ENCODE measurements around the gene TLCD4. TPM values are rescaled to one million over a fixed set of nuclear protein-coding genes. Genes with fewer than 3 reads are reported as not detected.

TLCD4 gene
- total and polyA plus RNA-seq, 2 of the 8 experiments (the other 6 are each of a cell fraction or from before 2014, with no cell fraction given) = 0.79 to 4.2 TPM

DNA sequence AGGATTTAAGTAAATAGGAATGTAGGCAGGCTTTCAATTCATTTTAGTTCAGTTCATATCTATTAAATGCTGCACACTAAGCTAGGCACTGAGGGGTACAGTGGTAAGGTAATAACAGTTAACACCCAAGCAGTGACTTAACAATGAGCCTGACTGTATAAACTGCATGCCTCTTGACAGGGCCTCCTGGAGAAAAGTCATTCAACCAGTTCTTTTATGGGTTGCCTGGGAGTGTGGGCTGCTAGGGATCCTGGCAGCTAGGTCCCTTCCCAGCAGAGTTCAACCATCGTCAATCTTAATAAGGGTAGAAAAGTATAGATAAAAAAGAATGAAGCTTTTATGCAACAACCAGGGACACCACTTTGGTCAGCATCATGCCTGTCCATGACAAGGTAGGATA lies 36.3 kb upstream of the TLCD4 start:
- Histone ChIP-seq H3K79me1 (ENCODE audit: low read depth, low read length) (no peaks in the 10 kb centered on the region), H3K4ac (replicated peaks; ENCODE audit: insufficient read length, low read depth, low read length) (no peak overlapping the region), H4K5ac (ENCODE audit: insufficient read length, low read depth, low read length) (no peak overlapping the region), H3K27me3 (replicated peaks in 1 of 4; ENCODE audit: control insufficient read depth in 3 of 4, extremely low read depth in 1 of 4, insufficient read depth in 3 of 4, low read length in 3 of 4) (no peaks in the 10 kb centered on the region), H3K4me3 (ENCODE audit: extremely low read depth in 1 of 4, insufficient read depth in 2 of 4, low read depth in 3 of 4, low read length in 4 of 4) (no peak overlapping the region), H3K14ac (ENCODE audit: insufficient read length) (no peak overlapping the region), H3K36me3 (ENCODE audit: control insufficient read depth in 2 of 4, insufficient read depth in 4 of 4, low read length in 3 of 4) (no peaks in the 10 kb centered on the region), H2BK20ac (ENCODE audit: low read length) (no peak overlapping the region), H4K20me1 (replicated peaks in 1 of 2; ENCODE audit: control insufficient read depth in 1 of 2, insufficient read depth in 2 of 2, low read length in 2 of 2) (no peaks in the 10 kb centered on the region), H3K4me2 (ENCODE audit: insufficient read depth in 1 of 2, low read depth in 2 of 2, low read length in 2 of 2) (no peak overlapping the region), H3K4me1 (replicated peaks in 1 of 4; ENCODE audit: control insufficient read depth in 3 of 4, insufficient read depth in 4 of 4, low read length in 3 of 4) (peaks cover 3 to 13% (median 8%) of the 10 kb centered on the region in 4 experiments; a peak in 6 of 7 replicates), H2BK120ac (replicated peaks; ENCODE audit: low read depth, low read length) (no peak overlapping the region), H4K91ac (replicated peaks; ENCODE audit: insufficient read length, low read length) (no peak overlapping the region), H2AFZ (ENCODE audit: low read length) (no peak overlapping the region), H2BK12ac (ENCODE audit: low read depth, low read length) (no peak overlapping the region), H3K9ac (replicated peaks in 1 of 4; ENCODE audit: extremely low read depth in 1 of 4, low read depth in 3 of 4, low read length in 3 of 4) (no peak overlapping the region), H3K23me2 (ENCODE audit: low read depth, low read length) (no peaks in the 10 kb centered on the region; the same call in 1 of the 2 replicates), H2BK15ac (ENCODE audit: low read length) (no peak overlapping the region), H2AK5ac (ENCODE audit: low read depth, low read length) (no peak overlapping the region), H3K9me3 (ENCODE audit: insufficient read depth in 2 of 2, low read depth in 1 of 2, low read length in 1 of 2) (no peaks in the 10 kb centered on the region), H4K8ac (ENCODE audit: extremely low read depth, insufficient read depth, low read length) (no peak overlapping the region), H3K79me2 (ENCODE audit: control insufficient read depth in 1 of 2, insufficient read depth in 2 of 2, low read length in 2 of 2) (no peaks in the 10 kb centered on the region), H3K18ac (ENCODE audit: extremely low read depth, low read length) (no peak overlapping the region), H3K27ac (ENCODE audit: low read depth, low read length) (no peak overlapping the region), H3K23ac (ENCODE audit: insufficient read length) (no peak overlapping the region), H3K56ac (replicated peaks; ENCODE audit: insufficient read length, low read depth, low read length) (no peak overlapping the region), H2BK5ac (ENCODE audit: low read depth, low read length) (no peak overlapping the region)
- no peak for DNase-seq (ENCODE audit: low read depth in 1 of 2, low spot score in 2 of 2)
- FAIRE-seq = no peak
- ChIA-PET CTCF (ENCODE audit: partially characterized antibody) (interaction anchor here (0.8 to 3.0 kb wide), 4 partner anchors 22 to 226 kb away, joined by 3 to 9 read pairs (median 6); partner anchors contain the start of gene RWDD3), POLR2A (ENCODE audit: partially characterized antibody) (no interaction called here)
- 89% methylated on average over 1 of the region's 1 CpG; no CpG with 5 or more reads in 1 of the 2 experiments for WGBS, 2 experiments (ENCODE audit: extremely low coverage in 1 of 2, insufficient coverage in 1 of 2, insufficient read length in 1 of 2, insufficient replicate concordance in 2 of 2, low coverage in 1 of 2, low lambda C conversion rate in 2 of 2, missing lambda C conversion rate in 1 of 2)
- TF ChIP-seq RBBP5 (IDR thresholded peaks at IDR 0.05; ENCODE audit: borderline replicate concordance, low read depth, low read length) = no peak
- TF ChIP-seq, protein P1, sequence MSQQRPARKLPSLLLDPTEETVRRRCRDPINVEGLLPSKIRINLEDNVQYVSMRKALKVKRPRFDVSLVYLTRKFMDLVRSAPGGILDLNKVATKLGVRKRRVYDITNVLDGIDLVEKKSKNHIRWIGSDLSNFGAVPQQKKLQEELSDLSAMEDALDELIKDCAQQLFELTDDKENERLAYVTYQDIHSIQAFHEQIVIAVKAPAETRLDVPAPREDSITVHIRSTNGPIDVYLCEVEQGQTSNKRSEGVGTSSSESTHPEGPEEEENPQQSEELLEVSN (IDR thresholded peaks at IDR 0.05) = no peak
- no peak for TF ChIP-seq TCF12 (IDR thresholded peaks at IDR 0.05; ENCODE audit: low read depth, low read length)
- no peak for TF ChIP-seq ZNF274 (IDR thresholded peaks at IDR 0.05; ENCODE audit: borderline replicate concordance, extremely low read depth, low read length)
- TF ChIP-seq RNF2 (IDR thresholded peaks at IDR 0.05; ENCODE audit: borderline replicate concordance, low read depth, low read length, missing control alignments, poor library complexity, severe bottlenecking) = no peak
- no peak for TF ChIP-seq BACH1 (IDR thresholded peaks at IDR 0.05; ENCODE audit: low read length)
- TF ChIP-seq BCL11A (IDR thresholded peaks at IDR 0.05; ENCODE audit: low read depth in 2 of 2, low read length in 2 of 2) = no peak
- no peak for TF ChIP-seq CREB1 (IDR thresholded peaks at IDR 0.05)
- TF ChIP-seq NANOG (IDR thresholded peaks at IDR 0.05; ENCODE audit: insufficient read depth, low read depth, low read length, poor library complexity, severe bottlenecking) = no peak
- TF ChIP-seq SUZ12 (IDR thresholded peaks at IDR 0.05; ENCODE audit: low read length) = no peak
- TF ChIP-seq CBX5 (IDR thresholded peaks at IDR 0.05; ENCODE audit: low read depth, low read length) = no peak
- no peak for TF ChIP-seq HDAC2 (IDR thresholded peaks at IDR 0.05; ENCODE audit: borderline replicate concordance in 1 of 2, low read depth in 2 of 2, low read length in 2 of 2)
- TF ChIP-seq EGR1 (IDR thresholded peaks at IDR 0.05; ENCODE audit: borderline replicate concordance, low read depth, low read length) = no peak
- no peak for TF ChIP-seq POLR2A (IDR thresholded peaks at IDR 0.05; ENCODE audit: control extremely low read depth in 1 of 2, low read depth in 2 of 2, low read length in 2 of 2)

Measured in H1 (cell line).